Heart left ventricle (tissue), 13 donors: ENCODE results near the gene OR2AG2.

Source experiments
- POLR2A ChIP-seq, 2 donors: fragments of 450-650 bp; IDR thresholded peaks; one replicate each; pipeline ENCODE4 v1.6.1; 2017; ENCODE audit warnings: antibody characterized with exemption in 2 of 2, mild to moderate bottlenecking in 2 of 2, moderate library complexity in 2 of 2
- TF ChIP-seq, protein P1 (sequence below), 12 donors: fragments of 200-600 bp; sonication (generic) in 4 of 12; IDR thresholded peaks; one replicate each; pipeline versions ENCODE4 v1.5.0 to v1.8.0; 2018 to 2022; ENCODE audit warnings: antibody characterized with exemption in 12 of 12, mild to moderate bottlenecking in 5 of 12
- donor health status: ischemic (EF 13 %, LVEDD 7.1; RV severe dilation, severe dysfunction).
- donor health status: DM: no; HTN: yes; CAD: no.
- donor health status: DM: no; HTN: no; CAD: no.
- donor health status: ischemic (EF 25% LVEDD 6.9; RV normal size, moderate dysfunction).
- donor health status: ischemic (EF 25% LVEDD 5.7; RV mildly dilated, moderate dysfunction).
- donor health status: ischemic (EF 35%, LVEDD 5.7; RV mildly dilated, moderate dysfunction).
- donor health status: nonischemic (EF 11% LVEDD 7.7; RV severe dilation, severe dysfunction).
- donor health status: DM: yes; HTN: yes; CAD: no.
- donor health status: PGD.
- donor health status: ischemic (EF 29% LVEDD 5.4; RV normal size, mild dysfunction).
- donor health status: nonischemic (EF 23%, LVEDD 6.1; RV moderate dilation, normal function).

DNA sequence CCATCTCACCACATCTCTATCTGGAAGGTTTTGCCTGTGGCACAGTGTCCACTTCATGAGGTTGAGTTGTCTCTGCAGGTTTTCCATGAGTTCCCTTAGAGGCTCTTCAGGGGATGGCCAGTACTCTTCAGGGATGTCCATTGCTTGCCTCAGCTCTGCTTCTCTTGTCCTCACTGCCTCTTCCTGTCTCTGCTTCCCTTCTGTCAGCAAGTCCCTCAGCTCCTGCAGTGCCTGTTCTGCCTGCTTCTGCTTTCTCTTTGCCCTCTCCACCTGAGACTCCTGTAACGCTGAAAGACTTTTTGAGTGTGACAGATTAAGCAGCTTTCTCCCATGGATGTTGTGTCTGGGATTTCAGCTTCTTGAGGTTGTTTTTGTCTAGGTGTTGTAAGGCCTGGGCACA lies 50.4 kb downstream of the OR2AG2 start:
- TF ChIP-seq POLR2A (IDR thresholded peaks at IDR 0.05), result no peak
- TF ChIP-seq, protein P1, sequence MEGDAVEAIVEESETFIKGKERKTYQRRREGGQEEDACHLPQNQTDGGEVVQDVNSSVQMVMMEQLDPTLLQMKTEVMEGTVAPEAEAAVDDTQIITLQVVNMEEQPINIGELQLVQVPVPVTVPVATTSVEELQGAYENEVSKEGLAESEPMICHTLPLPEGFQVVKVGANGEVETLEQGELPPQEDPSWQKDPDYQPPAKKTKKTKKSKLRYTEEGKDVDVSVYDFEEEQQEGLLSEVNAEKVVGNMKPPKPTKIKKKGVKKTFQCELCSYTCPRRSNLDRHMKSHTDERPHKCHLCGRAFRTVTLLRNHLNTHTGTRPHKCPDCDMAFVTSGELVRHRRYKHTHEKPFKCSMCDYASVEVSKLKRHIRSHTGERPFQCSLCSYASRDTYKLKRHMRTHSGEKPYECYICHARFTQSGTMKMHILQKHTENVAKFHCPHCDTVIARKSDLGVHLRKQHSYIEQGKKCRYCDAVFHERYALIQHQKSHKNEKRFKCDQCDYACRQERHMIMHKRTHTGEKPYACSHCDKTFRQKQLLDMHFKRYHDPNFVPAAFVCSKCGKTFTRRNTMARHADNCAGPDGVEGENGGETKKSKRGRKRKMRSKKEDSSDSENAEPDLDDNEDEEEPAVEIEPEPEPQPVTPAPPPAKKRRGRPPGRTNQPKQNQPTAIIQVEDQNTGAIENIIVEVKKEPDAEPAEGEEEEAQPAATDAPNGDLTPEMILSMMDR (IDR thresholded peaks at IDR 0.05), result no peak
